ENCODE data around the gene CAVIN2. TPM values are rescaled to one million over a fixed set of nuclear protein-coding genes. Genes with fewer than 3 reads are reported as not detected.

CAVIN2 gene
- total RNA-seq, 2 experiments from 2014 or later, result not detected

- H3K9me3 Mint-ChIP-seq (ENCODE audit: low read depth), result no peaks in the 10 kb centered on the region
- peaks cover 33% of the 10 kb centered on the region for H3K27me3 Mint-ChIP-seq
- intact Hi-C loops (cut with DNase I, micrococcal nuclease), result no loop called here
- ATAC-seq, result no peak
- no peaks in the 10 kb centered on the region for H3K4me1 Mint-ChIP-seq
- H3K36me3 Mint-ChIP-seq (ENCODE audit: low read depth), result no peaks in the 10 kb centered on the region
- ChIA-PET CTCF (interaction anchor here (0.9 to 1.6 kb wide), 2 partner anchors 9 to 12 kb away, joined by 3 to 4 read pairs; no protein-coding TSS in a partner anchor), POLR2A (interaction anchor here (0.7 kb wide), 1 partner anchor 237 kb away, joined by 4 read pairs; no protein-coding TSS in a partner anchor)
- H3K27ac Mint-ChIP-seq, result no peak overlapping the region
- no peak overlapping the region for H3K4me3 Mint-ChIP-seq
- no peak for DNase-seq
Observed at GRCh38 chr2:191848771-191849767, 2.2 kb upstream of the CAVIN2 start.

- Mint-ChIP-seq H3K27me3 (peaks cover 32% of the 10 kb centered on the region), H3K4me1 (no peaks in the 10 kb centered on the region), H3K9me3 (ENCODE audit: low read depth) (no peaks in the 10 kb centered on the region), H3K36me3 (ENCODE audit: low read depth) (no peaks in the 10 kb centered on the region), H3K4me3 (no peak overlapping the region), H3K27ac (no peak overlapping the region)
- CTCF ChIA-PET, result interaction anchor here (0.9 kb wide), 1 partner anchor 10 kb away, joined by 3 read pairs; no protein-coding TSS in a partner anchor
- no peak for ATAC-seq
- intact Hi-C loops (cut with DNase I, micrococcal nuclease), result no loop called here
- no peak for DNase-seq
- POLR2A ChIA-PET, result no interaction called here
Observed at GRCh38 chr2:191847764-191848163, 876 bp upstream of the CAVIN2 start.

GRCh38 chr2:191845876-191846514 is 893 bp downstream of the CAVIN2 start:
- Mint-ChIP-seq H3K36me3 (ENCODE audit: low read depth) (no peaks in the 10 kb centered on the region), H3K27me3 (peaks cover 32% of the 10 kb centered on the region), H3K27ac (no peak overlapping the region), H3K4me3 (no peak overlapping the region), H3K9me3 (ENCODE audit: low read depth) (no peaks in the 10 kb centered on the region), H3K4me1 (no peaks in the 10 kb centered on the region)
- DNase-seq (no peak), ATAC-seq (no peak)
- intact Hi-C loops (cut with DNase I, micrococcal nuclease), result no loop called here
- CTCF ChIA-PET, result interaction anchor here (1.4 to 1.5 kb wide), 2 partner anchors 10 to 317 kb away, joined by 3 to 6 read pairs; no protein-coding TSS in a partner anchor
- POLR2A ChIA-PET, result no interaction called here

GRCh38 chr2:191845248-191845715 is 1.6 kb downstream of the CAVIN2 start:
- DNase-seq (no peak), ATAC-seq (no peak)
- CTCF ChIA-PET, result no interaction called here
- peaks cover 31% of the 10 kb centered on the region for H3K27me3 Mint-ChIP-seq
- H3K36me3 Mint-ChIP-seq (ENCODE audit: low read depth), result no peaks in the 10 kb centered on the region
- POLR2A ChIA-PET, result no interaction called here
- no peaks in the 10 kb centered on the region for H3K9me3 Mint-ChIP-seq (ENCODE audit: low read depth)
- no peaks in the 10 kb centered on the region for H3K4me1 Mint-ChIP-seq
- H3K4me3 Mint-ChIP-seq, result no peak overlapping the region
- H3K27ac Mint-ChIP-seq, result no peak overlapping the region
- intact Hi-C loops (cut with DNase I, micrococcal nuclease), result no loop called here

GRCh38 chr2:191844706-191845105 is 2.2 kb downstream of the CAVIN2 start:
- intact Hi-C loops (cut with DNase I, micrococcal nuclease), result no loop called here
- DNase-seq (no peak), ATAC-seq (no peak)
- H3K27ac Mint-ChIP-seq, result no peak overlapping the region
- peaks cover 28% of the 10 kb centered on the region for H3K27me3 Mint-ChIP-seq
- no peaks in the 10 kb centered on the region for H3K9me3 Mint-ChIP-seq (ENCODE audit: low read depth)
- CTCF ChIA-PET, result no interaction called here
- POLR2A ChIA-PET, result no interaction called here
- no peaks in the 10 kb centered on the region for H3K4me1 Mint-ChIP-seq
- no peak overlapping the region for H3K4me3 Mint-ChIP-seq
- H3K36me3 Mint-ChIP-seq (ENCODE audit: low read depth), result no peaks in the 10 kb centered on the region

- ATAC-seq, result no peak
- DNase-seq, result no peak
- peaks cover 10% of the 10 kb centered on the region for H3K27me3 Mint-ChIP-seq
- no peaks in the 10 kb centered on the region for H3K36me3 Mint-ChIP-seq (ENCODE audit: low read depth)
- ChIA-PET POLR2A (no interaction called here), CTCF (interaction anchor here (0.8 to 2.1 kb wide), 5 partner anchors 10 to 322 kb away, joined by 3 to 6 read pairs (median 3); no protein-coding TSS in a partner anchor)
- H3K9me3 Mint-ChIP-seq (ENCODE audit: low read depth), result no peaks in the 10 kb centered on the region
- H3K27ac Mint-ChIP-seq, result no peak overlapping the region
- H3K4me3 Mint-ChIP-seq, result no peak overlapping the region
- H3K4me1 Mint-ChIP-seq, result no peaks in the 10 kb centered on the region
- intact Hi-C loops (cut with DNase I, micrococcal nuclease), result no loop called here
Observed at GRCh38 chr2:191840921-191841320, 6.0 kb downstream of the CAVIN2 start.

GRCh38 chr2:191839918-191840804 is 6.7 kb downstream of the CAVIN2 start:
- Mint-ChIP-seq H3K4me1 (no peaks in the 10 kb centered on the region), H3K9me3 (ENCODE audit: low read depth) (no peaks in the 10 kb centered on the region), H3K36me3 (ENCODE audit: low read depth) (no peaks in the 10 kb centered on the region), H3K4me3 (no peak overlapping the region), H3K27me3 (peaks cover 8% of the 10 kb centered on the region), H3K27ac (no peak overlapping the region)
- no peak for DNase-seq
- ChIA-PET CTCF (interaction anchor here (0.8 to 2.1 kb wide), 5 partner anchors 9 to 322 kb away, joined by 3 to 6 read pairs (median 3); no protein-coding TSS in a partner anchor), POLR2A (no interaction called here)
- intact Hi-C loops (cut with DNase I, micrococcal nuclease), result no loop called here
- ATAC-seq, result no peak

GRCh38 chr2:191838526-191838925 is 8.4 kb downstream of the CAVIN2 start:
- Mint-ChIP-seq H3K4me1 (no peaks in the 10 kb centered on the region), H3K27ac (no peak overlapping the region)
- CTCF ChIA-PET, result interaction anchor here (0.7 kb wide), 1 partner anchor 33 kb away, joined by 3 read pairs; no protein-coding TSS in a partner anchor

GRCh38 chr2:191836853-191837769 is 9.8 kb downstream of the CAVIN2 start:
- ChIA-PET CTCF (interaction anchor here (0.6 kb wide), 1 partner anchor 25 kb away, joined by 3 read pairs; no protein-coding TSS in a partner anchor), POLR2A (no interaction called here)
- Mint-ChIP-seq H3K4me1 (no peaks in the 10 kb centered on the region), H3K27me3 (peaks cover 4% of the 10 kb centered on the region), H3K36me3 (ENCODE audit: low read depth) (no peaks in the 10 kb centered on the region), H3K4me3 (no peak overlapping the region), H3K9me3 (ENCODE audit: low read depth) (no peaks in the 10 kb centered on the region), H3K27ac (no peak overlapping the region)
- intact Hi-C loops (cut with DNase I, micrococcal nuclease), result no loop called here
- no peak for DNase-seq
- no peak for ATAC-seq

More at GRCh38 chr2:191838526-191838925, 8.4 kb downstream of the CAVIN2 start:
- H3K9me3 Mint-ChIP-seq (ENCODE audit: low read depth), result no peaks in the 10 kb centered on the region
- H3K36me3 Mint-ChIP-seq (ENCODE audit: low read depth), result no peaks in the 10 kb centered on the region
- ATAC-seq (no peak), DNase-seq (no peak)
- H3K27me3 Mint-ChIP-seq, result peaks cover 2% of the 10 kb centered on the region
- POLR2A ChIA-PET, result no interaction called here
- intact Hi-C loops (cut with DNase I, micrococcal nuclease), result no loop called here
- no peak overlapping the region for H3K4me3 Mint-ChIP-seq

GRCh38 chr2:191836471-191836852 is 10.4 kb downstream of the CAVIN2 start:
- no peaks in the 10 kb centered on the region for H3K9me3 Mint-ChIP-seq (ENCODE audit: low read depth)
- POLR2A ChIA-PET, result no interaction called here
- H3K4me1 Mint-ChIP-seq, result no peaks in the 10 kb centered on the region
- H3K36me3 Mint-ChIP-seq (ENCODE audit: low read depth), result no peaks in the 10 kb centered on the region
- CTCF ChIA-PET, result interaction anchor here (0.6 kb wide), 1 partner anchor 23 kb away, joined by 3 read pairs; no protein-coding TSS in a partner anchor
- no peak overlapping the region for H3K4me3 Mint-ChIP-seq
- no peak for ATAC-seq
- intact Hi-C loops (cut with DNase I, micrococcal nuclease), result no loop called here
- H3K27me3 Mint-ChIP-seq, result peaks cover 4% of the 10 kb centered on the region
- no peak overlapping the region for H3K27ac Mint-ChIP-seq
- no peak for DNase-seq
